DND-41 (cell line): Measurements from ENCODE around the gene UBASH3B.

Experiments used
- ATAC-seq: fragments of 200-7000 bp; cut with Tn5 transposase; 3 replicates; pipeline ENCODE4 v1.9.1; 2021; ENCODE audit warnings: low read depth; ENCODE audit not compliant: insufficient read depth
- DNase-seq: peaks from one replicate; pipeline ENCODE4 v3.0.0-alpha.2; 2020
- H2AFZ ChIP-seq: 2 replicates; pipeline ENCODE4 v1.6.0; 2012; ENCODE audit warnings: low read depth, low read length
- H3K27ac ChIP-seq: 2 replicates; pipeline ENCODE4 v1.5.1; 2012; ENCODE audit warnings: low read length, inconsistent platforms
- H3K27me3 ChIP-seq: fragments of 200-600 bp; sonication (generic); 2 replicates; pipeline ENCODE4 v1.6.0; 2012; ENCODE audit warnings: low read length, mild to moderate bottlenecking, inconsistent platforms; ENCODE audit not compliant: insufficient read depth, poor library complexity
- H3K36me3 ChIP-seq: 2 replicates; pipeline ENCODE4 v1.5.1; 2012; ENCODE audit warnings: low read length, inconsistent platforms; ENCODE audit not compliant: insufficient read depth
- H3K4me1 ChIP-seq: 2 replicates; pipeline ENCODE4 v1.5.1; 2012; ENCODE audit warnings: mild to moderate bottlenecking, low read length; ENCODE audit not compliant: insufficient read depth
- H3K4me2 ChIP-seq: 2 replicates; pipeline ENCODE4 v1.6.0; 2012; ENCODE audit warnings: mild to moderate bottlenecking, moderate library complexity, low read length, inconsistent platforms; ENCODE audit not compliant: insufficient read depth
- H3K4me3 ChIP-seq, 2 experiments: fragments of 200-600 bp in 1 of 2; shearing (Covaris generic) in 1 of 2; 2 replicates each; pipeline ENCODE4 v1.5.1; 2012 to 2016; ENCODE audit warnings: inconsistent platforms in 2 of 2, low read length in 2 of 2, mild to moderate bottlenecking in 2 of 2, low read depth in 1 of 2, moderate library complexity in 1 of 2
- H3K79me2 ChIP-seq: 2 replicates; pipeline ENCODE4 v1.6.0; 2012; ENCODE audit warnings: low read length, inconsistent platforms; ENCODE audit not compliant: insufficient read depth
- H3K9ac ChIP-seq: 2 replicates; pipeline ENCODE4 v1.6.0; 2012; ENCODE audit warnings: low read depth, mild to moderate bottlenecking, inconsistent platforms, low read length, moderate library complexity
- H3K9me3 ChIP-seq: 2 replicates; pipeline ENCODE4 v1.5.1; 2012; ENCODE audit warnings: low read length, moderate library complexity, mild to moderate bottlenecking, inconsistent platforms; ENCODE audit not compliant: insufficient read depth, severe bottlenecking
- H4K20me1 ChIP-seq: 2 replicates; pipeline ENCODE4 v1.6.0; 2012; ENCODE audit warnings: low read length; ENCODE audit not compliant: insufficient read depth
- CTCF ChIP-seq: IDR thresholded peaks from 2 replicates; pipeline ENCODE4 v1.5.1; 2012; ENCODE audit warnings: borderline replicate concordance, low read length, moderate library complexity, mild to moderate bottlenecking; ENCODE audit not compliant: poor library complexity, severe bottlenecking; ENCODE audit errors: extremely low read depth
- EZH2 ChIP-seq: IDR thresholded peaks from 3 replicates; pipeline ENCODE4 v1.6.1; 2012; ENCODE audit warnings: borderline replicate concordance, low read depth, mild to moderate bottlenecking, moderate library complexity, low read length, inconsistent platforms; ENCODE audit not compliant: severe bottlenecking

Gene UBASH3B

GRCh38 chr11:122811721-122812120, 156.2 kb downstream of the UBASH3B start:
- H3K36me3 ChIP-seq: peaks cover 45% of the 10 kb centered on the region
- H3K4me3 ChIP-seq: no peak overlapping the region
- H3K4me1 ChIP-seq: no peaks in the 10 kb centered on the region
- no peak overlapping the region for H3K27ac ChIP-seq
- H3K9me3 ChIP-seq: no peaks in the 10 kb centered on the region
- no peaks in the 10 kb centered on the region for H3K27me3 ChIP-seq
- ATAC-seq: no peak
- no peak overlapping the region for H2AFZ ChIP-seq
- H3K79me2 ChIP-seq: no peaks in the 10 kb centered on the region
- H3K4me2 ChIP-seq: no peak overlapping the region
- no peak overlapping the region for H3K9ac ChIP-seq
- TF ChIP-seq CTCF: no peak
- TF ChIP-seq EZH2: no peak
- H4K20me1 ChIP-seq: no peaks in the 10 kb centered on the region
- DNase-seq: no peak

- no peak overlapping the region for H2AFZ ChIP-seq
- H3K36me3 ChIP-seq: peaks cover 38% of the 10 kb centered on the region
- no peak for ATAC-seq
- no peak for TF ChIP-seq CTCF
- no peak for TF ChIP-seq EZH2
- H3K27me3 ChIP-seq: no peaks in the 10 kb centered on the region
- H3K27ac ChIP-seq: no peak overlapping the region
- no peaks in the 10 kb centered on the region for H3K9me3 ChIP-seq
- DNase-seq: no peak
- no peaks in the 10 kb centered on the region for H3K4me1 ChIP-seq
- no peak overlapping the region for H3K9ac ChIP-seq
- H3K79me2 ChIP-seq: no peaks in the 10 kb centered on the region
- no peak overlapping the region for H3K4me2 ChIP-seq
- no peak overlapping the region for H3K4me3 ChIP-seq
- H4K20me1 ChIP-seq: no peaks in the 10 kb centered on the region
Measured at GRCh38 chr11:122812638-122813037, 157.1 kb downstream of the UBASH3B start.

- no peak overlapping the region for H2AFZ ChIP-seq
- TF ChIP-seq CTCF (no peak), EZH2 (no peak)
- no peaks in the 10 kb centered on the region for H3K9me3 ChIP-seq
- DNase-seq (no peak), ATAC-seq (no peak)
- H3K9ac ChIP-seq: no peak overlapping the region
- H3K36me3 ChIP-seq: peaks cover 32% of the 10 kb centered on the region
- H3K4me3 ChIP-seq: no peak overlapping the region
- H4K20me1 ChIP-seq: no peaks in the 10 kb centered on the region
- H3K4me1 ChIP-seq: no peaks in the 10 kb centered on the region
- H3K27me3 ChIP-seq: no peaks in the 10 kb centered on the region
- no peak overlapping the region for H3K4me2 ChIP-seq
- no peak overlapping the region for H3K27ac ChIP-seq
- H3K79me2 ChIP-seq: no peaks in the 10 kb centered on the region
Measured at GRCh38 chr11:122813176-122813893, 157.8 kb downstream of the UBASH3B start.

- no peaks in the 10 kb centered on the region for H3K4me1 ChIP-seq
- H3K9ac ChIP-seq: no peak overlapping the region
- no peak overlapping the region for H3K4me2 ChIP-seq
- H4K20me1 ChIP-seq: no peaks in the 10 kb centered on the region
- no peaks in the 10 kb centered on the region for H3K27me3 ChIP-seq
- H3K9me3 ChIP-seq: peaks cover 4% of the 10 kb centered on the region
- TF ChIP-seq CTCF (no peak), EZH2 (no peak)
- no peak overlapping the region for H3K4me3 ChIP-seq
- H2AFZ ChIP-seq: no peak overlapping the region
- H3K27ac ChIP-seq: no peak overlapping the region
- no peaks in the 10 kb centered on the region for H3K79me2 ChIP-seq
- peaks cover 28% of the 10 kb centered on the region for H3K36me3 ChIP-seq
- ATAC-seq (no peak), DNase-seq (no peak)
Measured at GRCh38 chr11:122813894-122814270, 158.4 kb downstream of the UBASH3B start.
